NCI-H2227 (cell line): ENCODE measurements around the gene PNMA8B.
"Not testable (repeated sequence)": the region's sequence is repeated elsewhere in the genome, so short reads cannot be mapped to it uniquely, and the experiment has no call there.

Experiments
- DNase-seq: peaks from one replicate; lab custom pipeline; 2025; ENCODE audit not compliant: unreplicated experiment; lab: John Stamatoyannopoulos, UW

Gene PNMA8B

GRCh38 chr19:46513461-46514236 is 18.0 kb upstream of the PNMA8B start:
- DNase-seq, result peak; percentile 84

GRCh38 chr19:46511237-46511636 is 15.6 kb upstream of the PNMA8B start:
- DNase-seq, result no peak

GRCh38 chr19:46508206-46508605 is 12.5 kb upstream of the PNMA8B start:
- DNase-seq, result no peak

GRCh38 chr19:46503848-46504453 is 8.3 kb upstream of the PNMA8B start:
- DNase-seq, result peak; percentile 72

- DNase-seq, result no peak
These were observed 7.2 kb upstream of the PNMA8B start for GRCh38 chr19:46502891-46503290.

- no peak for DNase-seq
These were observed 4.0 kb upstream of the PNMA8B start for GRCh38 chr19:46499692-46500091.

- no peak for DNase-seq
These were observed 2.1 kb upstream of the PNMA8B start for GRCh38 chr19:46497773-46498172.

GRCh38 chr19:46496886-46497285 is 1.2 kb upstream of the PNMA8B start:
- DNase-seq, result not testable (repeated sequence)

- no peak for DNase-seq
These were observed 637 bp upstream of the PNMA8B start for GRCh38 chr19:46496304-46496703.

- no peak for DNase-seq
These were observed 504 bp downstream of the PNMA8B start for GRCh38 chr19:46494941-46495785.

GRCh38 chr19:46494146-46494940 is 1.3 kb downstream of the PNMA8B start:
- no peak for DNase-seq

- DNase-seq, result no peak
These were observed 2.2 kb downstream of the PNMA8B start for GRCh38 chr19:46493236-46494145.

- DNase-seq, result no peak
These were observed 2.8 kb downstream of the PNMA8B start for GRCh38 chr19:46492841-46493235.

- no peak for DNase-seq
These were observed 3.5 kb downstream of the PNMA8B start for GRCh38 chr19:46491975-46492682.

- DNase-seq, result no peak
These were observed 4.9 kb downstream of the PNMA8B start for GRCh38 chr19:46490774-46491173.

- no peak for DNase-seq
These were observed 6.0 kb downstream of the PNMA8B start for GRCh38 chr19:46489445-46490272.

- DNase-seq, result no peak
These were observed 7.1 kb downstream of the PNMA8B start for GRCh38 chr19:46488551-46488950.

- DNase-seq, result peak; percentile 82
These were observed 7.7 kb downstream of the PNMA8B start for GRCh38 chr19:46487802-46488445.
